GM18909 (cell line): ENCODE measurements around the gene TCF4.
"Not testable (repeated sequence)": the region's sequence is repeated elsewhere in the genome, so short reads cannot be mapped to it uniquely, and the experiment has no call there.

ENCODE experiments used
- ATAC-seq: cut with Tn5 transposase; IDR thresholded peaks from one replicate; pipeline ENCODE4 v1.9.1; 2021; ENCODE audit warnings: mild to moderate bottlenecking; ENCODE audit not compliant: unreplicated experiment, poor library complexity

TCF4 gene

GRCh38 chr18:55483266-55483871 lies 104.6 kb downstream of the TCF4 start:
- no peak for ATAC-seq

GRCh38 chr18:55479656-55480420 lies 108.2 kb downstream of the TCF4 start:
- ATAC-seq, result no peak

DNA sequence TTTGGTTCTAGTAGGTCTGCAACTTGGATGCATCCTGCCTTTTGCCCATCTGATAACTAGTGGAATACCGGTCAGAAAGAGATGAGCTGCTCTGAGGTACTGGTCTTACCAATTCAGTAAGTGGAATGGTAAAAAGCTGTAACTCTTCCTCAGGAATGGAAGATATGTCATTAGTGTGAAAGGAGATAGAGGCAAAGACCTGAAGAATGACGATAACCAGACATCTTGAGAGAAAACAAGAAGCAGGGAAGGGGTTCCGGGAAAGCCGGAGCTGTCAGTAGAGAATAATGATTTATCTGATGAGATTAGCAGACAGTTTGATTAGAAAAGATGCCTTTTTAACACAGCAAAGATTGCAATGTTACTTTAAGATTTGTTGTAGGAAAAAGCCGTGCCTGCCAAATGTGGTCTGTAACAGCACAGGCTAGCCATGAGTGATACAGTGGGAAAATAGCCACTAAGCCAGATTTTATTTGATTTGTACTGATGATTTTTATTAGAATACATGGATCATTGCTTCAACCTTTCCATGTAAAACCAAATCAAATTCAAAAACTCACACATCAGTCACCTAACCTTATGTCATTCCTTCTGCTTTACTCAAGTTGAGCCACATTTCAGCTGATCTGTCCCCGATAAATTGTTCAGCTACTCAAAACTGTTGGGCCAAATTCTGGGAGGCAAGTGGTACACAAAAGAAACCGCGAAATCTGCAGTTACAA lies 110.0 kb downstream of the TCF4 start:
- ATAC-seq, result peak; percentile 39

GRCh38 chr18:55477499-55477859 lies 110.5 kb downstream of the TCF4 start:
- peak; percentile 91 for ATAC-seq

DNA sequence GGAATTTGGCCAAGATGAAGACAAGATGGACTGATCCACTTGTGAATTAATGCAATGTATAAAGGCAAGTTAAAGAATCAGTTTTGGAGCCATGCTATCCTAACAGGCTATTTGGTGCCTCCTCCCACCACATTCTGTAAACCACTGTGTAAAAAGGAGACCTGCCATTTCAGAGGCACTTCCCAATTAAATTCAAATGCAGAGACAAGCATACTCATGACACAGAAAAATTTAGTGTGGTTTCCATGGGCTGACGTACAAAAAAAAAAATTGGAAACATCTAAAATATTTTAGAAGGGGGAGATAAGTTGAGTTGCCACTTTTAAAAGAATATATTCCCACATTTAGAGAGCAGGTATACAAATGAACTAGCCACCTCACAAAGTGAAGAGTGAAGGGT lies 112.1 kb downstream of the TCF4 start:
- no peak for ATAC-seq

DNA sequence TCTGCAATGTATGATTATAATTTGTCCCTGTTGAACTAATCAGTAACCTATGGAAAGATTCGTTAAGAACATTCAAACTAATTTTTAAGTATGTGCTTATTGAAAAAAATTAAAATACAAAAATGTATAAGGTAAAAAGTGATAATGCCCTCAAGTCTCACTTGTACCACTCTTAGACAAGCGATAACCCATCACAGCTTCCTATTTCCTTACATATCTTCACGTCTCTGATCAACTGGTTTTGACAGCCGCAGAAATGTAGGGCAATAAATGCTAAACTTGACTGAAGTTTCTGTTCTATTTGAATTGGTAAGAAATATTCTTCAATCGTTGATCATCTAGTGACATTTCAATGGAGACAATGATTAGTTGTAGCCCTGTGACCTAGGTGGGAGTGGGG lies 112.5 kb downstream of the TCF4 start:
- ATAC-seq, result no peak

- ATAC-seq, result no peak
Observed at GRCh38 chr18:55473560-55473959, 114.4 kb downstream of the TCF4 start.

- no peak for ATAC-seq
Observed at GRCh38 chr18:55473058-55473457, 114.9 kb downstream of the TCF4 start.

DNA sequence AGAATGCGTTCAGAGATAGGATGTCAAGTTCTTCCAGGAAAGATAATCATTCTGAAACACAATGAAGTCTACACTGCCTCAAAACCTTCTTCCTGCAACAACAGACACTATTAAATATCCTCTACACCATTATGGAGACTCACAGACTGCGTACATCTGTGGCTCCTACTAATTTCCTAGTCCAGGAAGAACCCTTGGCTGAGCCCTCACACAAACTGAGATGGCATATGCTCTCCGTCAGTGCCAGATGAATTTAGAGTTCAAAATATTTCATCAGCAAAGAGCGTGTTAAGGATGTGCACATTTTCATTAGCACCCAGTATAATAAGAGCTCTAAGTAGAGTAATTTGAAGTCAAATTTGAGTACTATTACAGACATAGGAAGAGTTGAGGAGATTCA lies 117.2 kb downstream of the TCF4 start:
- no peak for ATAC-seq

- ATAC-seq, result not testable (repeated sequence)
Observed at GRCh38 chr18:55469134-55469533, 118.9 kb downstream of the TCF4 start.

DNA sequence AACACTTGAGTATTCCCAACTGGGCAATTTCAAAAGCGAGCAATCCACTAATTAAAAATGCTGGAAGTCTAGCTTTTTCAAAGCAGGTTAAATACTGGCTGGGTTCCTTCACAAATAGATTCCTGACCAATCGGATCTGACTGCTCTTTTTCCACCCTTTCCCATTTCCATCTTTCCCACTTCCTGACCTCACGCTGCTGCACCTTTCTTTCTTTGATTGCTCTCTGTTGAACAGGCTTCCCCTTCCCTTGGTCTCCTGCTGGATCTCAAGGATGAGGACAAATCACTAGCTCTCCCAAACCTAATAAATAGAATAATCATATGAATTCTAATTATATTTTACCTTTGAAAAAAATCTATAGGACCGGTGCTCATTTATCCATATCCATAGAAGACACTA lies 121.2 kb downstream of the TCF4 start:
- no peak for ATAC-seq

DNA sequence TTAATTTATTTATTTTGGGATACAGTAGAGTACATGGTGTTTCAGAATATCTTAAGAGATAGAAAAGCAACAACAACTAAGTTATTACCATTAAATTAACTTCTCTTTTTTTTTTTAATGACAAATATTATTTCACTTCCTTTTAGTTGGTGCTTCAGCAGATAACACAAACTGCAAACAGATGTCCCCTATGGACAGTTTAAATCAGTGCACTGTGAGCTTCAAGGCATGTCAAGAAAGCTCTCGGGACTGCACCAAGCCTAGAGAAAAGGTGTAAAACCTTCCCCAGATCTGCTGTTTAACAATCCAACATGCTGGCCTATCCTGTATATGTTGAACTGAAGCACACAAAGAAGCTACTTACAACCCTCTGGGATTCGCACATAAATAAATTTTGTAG lies 122.7 kb downstream of the TCF4 start:
- ATAC-seq, result no peak

GRCh38 chr18:55464581-55464980 lies 123.4 kb downstream of the TCF4 start:
- ATAC-seq, result no peak

- ATAC-seq, result no peak
Observed at GRCh38 chr18:55462652-55463051, 125.3 kb downstream of the TCF4 start.

DNA sequence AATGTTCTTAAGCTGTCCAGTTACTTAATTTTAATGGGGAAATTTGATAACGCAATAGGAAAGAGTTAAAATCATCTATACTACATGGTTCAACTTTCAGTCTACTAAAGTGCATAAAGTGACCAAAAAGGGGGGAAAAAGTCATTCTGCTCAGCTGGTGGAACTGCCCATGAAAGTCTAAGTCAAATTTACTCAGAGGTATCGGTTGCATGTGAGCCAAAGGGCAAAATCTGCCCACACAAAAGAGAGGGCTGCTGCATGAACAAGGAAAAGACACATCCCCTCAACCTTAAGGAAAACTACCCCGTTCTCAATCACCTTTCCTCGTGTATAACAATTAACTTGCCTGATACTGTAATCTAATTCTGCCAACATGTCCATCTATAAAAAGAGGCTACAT lies 126.1 kb downstream of the TCF4 start:
- no peak for ATAC-seq

GRCh38 chr18:55458456-55459203 lies 129.4 kb downstream of the TCF4 start:
- no peak for ATAC-seq

GRCh38 chr18:55457028-55457427 lies 131.0 kb downstream of the TCF4 start:
- ATAC-seq, result no peak

- ATAC-seq, result no peak
Observed at GRCh38 chr18:55455938-55456337, 132.1 kb downstream of the TCF4 start.

DNA sequence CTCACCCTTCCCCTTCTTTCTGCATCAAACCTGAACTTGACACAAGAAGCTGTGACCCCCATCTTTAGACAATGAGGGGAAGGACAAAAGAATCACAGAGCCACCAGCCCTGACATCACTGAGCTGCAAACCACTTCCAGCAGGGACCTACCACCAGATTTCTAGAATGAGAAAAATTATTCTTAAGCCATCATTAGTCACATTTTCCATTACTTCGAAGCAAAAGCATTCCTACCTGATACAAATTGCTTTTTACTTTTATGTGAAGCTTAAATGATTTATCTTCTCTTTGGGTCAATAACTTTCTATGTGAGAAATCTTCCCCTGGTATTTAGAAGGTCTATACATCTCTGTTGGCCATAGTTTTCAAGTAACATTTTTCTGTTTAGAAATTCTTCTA lies 134.8 kb downstream of the TCF4 start:
- no peak for ATAC-seq

DNA sequence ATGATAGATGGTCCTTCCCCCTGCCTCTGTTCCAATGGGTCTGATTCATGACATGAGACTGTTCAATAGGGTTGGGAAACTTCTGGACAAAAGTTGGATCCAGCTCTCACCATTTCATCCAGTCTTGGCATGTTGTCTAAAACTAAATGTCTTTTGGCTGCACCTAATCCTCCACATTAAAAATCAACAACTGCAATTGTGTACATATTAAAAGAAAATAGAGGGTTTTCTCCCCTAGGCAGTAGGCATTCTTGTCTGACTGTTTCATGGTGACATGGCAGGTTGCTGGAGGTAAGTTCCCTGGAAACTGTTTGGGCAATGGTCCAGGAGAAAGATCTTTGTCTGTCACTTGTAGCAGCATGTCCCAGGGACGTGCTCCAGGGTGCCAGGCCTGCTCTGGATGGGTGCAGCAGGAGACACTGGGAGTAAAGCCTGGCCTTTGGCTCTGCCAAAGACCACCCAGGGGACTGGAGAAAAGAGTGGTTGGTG lies 135.8 kb downstream of the TCF4 start:
- ATAC-seq, result no peak
